ENCODE measurements around the gene PRSS50. TPM values are rescaled to one million over a fixed set of nuclear protein-coding genes. Genes with fewer than 3 reads are reported as not detected.
A peak's percentile ranks its signal among the peaks of the same experiment; 100 is the strongest.

Gene PRSS50, protein sequence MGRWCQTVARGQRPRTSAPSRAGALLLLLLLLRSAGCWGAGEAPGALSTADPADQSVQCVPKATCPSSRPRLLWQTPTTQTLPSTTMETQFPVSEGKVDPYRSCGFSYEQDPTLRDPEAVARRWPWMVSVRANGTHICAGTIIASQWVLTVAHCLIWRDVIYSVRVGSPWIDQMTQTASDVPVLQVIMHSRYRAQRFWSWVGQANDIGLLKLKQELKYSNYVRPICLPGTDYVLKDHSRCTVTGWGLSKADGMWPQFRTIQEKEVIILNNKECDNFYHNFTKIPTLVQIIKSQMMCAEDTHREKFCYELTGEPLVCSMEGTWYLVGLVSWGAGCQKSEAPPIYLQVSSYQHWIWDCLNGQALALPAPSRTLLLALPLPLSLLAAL
- total RNA-seq (not detected in 2 replicates), polyA plus RNA-seq (not detected in 2 replicates), polyA minus RNA-seq (not detected in 2 replicates), Bru-seq, nascent RNA (percentile 9 among the genes with signal in this experiment), BruChase-seq, experiment 1, labeled RNA remaining after a 6-hour chase (not detected), BruChase-seq, experiment 2, labeled RNA remaining after a 2-hour chase (not detected)
- not detected in 2 replicates for polyA plus RNA-seq (2011; cell fraction: cytosol; rRNA removed)
- polyA plus RNA-seq (2011; cell fraction: nucleus; rRNA removed) = not detected in 2 replicates
- polyA plus RNA-seq (2012) = not detected in 2 replicates
- polyA minus RNA-seq (2011; cell fraction: cytosol; rRNA and poly(A)+ RNA removed) = not detected
- not detected in 2 replicates for polyA minus RNA-seq (2011; cell fraction: nucleus; rRNA and poly(A)+ RNA removed)
- long read RNA-seq = 0 reads

GRCh38 chr3:46717447-46718231 lies at the start of gene PRSS50:
PRSS50 (minus strand) TSS chr3:46717869; CDS start chr3:46717824, 45 bp downstream.
- no peaks in the 10 kb centered on the region for H3K9me1 ChIP-seq (replicated peaks; ENCODE audit: control insufficient read depth, extremely low read depth, insufficient read depth, low read length)
- TF ChIP-seq GATA2 (IDR thresholded peaks at IDR 0.05; ENCODE audit: insufficient read depth, insufficient read length, low read depth, low read length) = no peak
- TF ChIP-seq FOS (IDR thresholded peaks at IDR 0.05; ENCODE audit: borderline replicate concordance, insufficient read depth, low read length) = no peak
- TF ChIP-seq, protein P1, sequence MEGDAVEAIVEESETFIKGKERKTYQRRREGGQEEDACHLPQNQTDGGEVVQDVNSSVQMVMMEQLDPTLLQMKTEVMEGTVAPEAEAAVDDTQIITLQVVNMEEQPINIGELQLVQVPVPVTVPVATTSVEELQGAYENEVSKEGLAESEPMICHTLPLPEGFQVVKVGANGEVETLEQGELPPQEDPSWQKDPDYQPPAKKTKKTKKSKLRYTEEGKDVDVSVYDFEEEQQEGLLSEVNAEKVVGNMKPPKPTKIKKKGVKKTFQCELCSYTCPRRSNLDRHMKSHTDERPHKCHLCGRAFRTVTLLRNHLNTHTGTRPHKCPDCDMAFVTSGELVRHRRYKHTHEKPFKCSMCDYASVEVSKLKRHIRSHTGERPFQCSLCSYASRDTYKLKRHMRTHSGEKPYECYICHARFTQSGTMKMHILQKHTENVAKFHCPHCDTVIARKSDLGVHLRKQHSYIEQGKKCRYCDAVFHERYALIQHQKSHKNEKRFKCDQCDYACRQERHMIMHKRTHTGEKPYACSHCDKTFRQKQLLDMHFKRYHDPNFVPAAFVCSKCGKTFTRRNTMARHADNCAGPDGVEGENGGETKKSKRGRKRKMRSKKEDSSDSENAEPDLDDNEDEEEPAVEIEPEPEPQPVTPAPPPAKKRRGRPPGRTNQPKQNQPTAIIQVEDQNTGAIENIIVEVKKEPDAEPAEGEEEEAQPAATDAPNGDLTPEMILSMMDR (IDR thresholded peaks at IDR 0.05; ENCODE audit: extremely low read depth in 1 of 2, insufficient read depth in 1 of 2, low read depth in 1 of 2, low read length in 2 of 2) = peak; percentile 38 to 46
- no peak for TF ChIP-seq MYC (IDR thresholded peaks at IDR 0.05; ENCODE audit: low read depth, low read length)
- TF ChIP-seq, protein P2, sequence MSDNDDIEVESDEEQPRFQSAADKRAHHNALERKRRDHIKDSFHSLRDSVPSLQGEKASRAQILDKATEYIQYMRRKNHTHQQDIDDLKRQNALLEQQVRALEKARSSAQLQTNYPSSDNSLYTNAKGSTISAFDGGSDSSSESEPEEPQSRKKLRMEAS (IDR thresholded peaks at IDR 0.05; ENCODE audit: insufficient read depth, insufficient read length) = no peak
- no peak for TF ChIP-seq EZH2 (IDR thresholded peaks at IDR 0.05; ENCODE audit: borderline replicate concordance, low read depth, low read length, severe bottlenecking)
- H2AFZ ChIP-seq (ENCODE audit: low read depth, low read length) = no peak within 1 kb of the TSS
- no peak within 1 kb of the TSS for H3K27ac ChIP-seq (ENCODE audit: insufficient read depth, low read depth, low read length)
- no peak within 1 kb of the TSS for H3K4me2 ChIP-seq (ENCODE audit: insufficient read depth, low read length)
- dilution Hi-C loops (cut with MboI; ENCODE audit: extremely low pct_ligation_motif_present, low sequenced_read_pairs) = no loop called here
- POLR2A ChIA-PET = no interaction called here
- no peaks in the 10 kb centered on the region for H4K20me1 ChIP-seq (replicated peaks; ENCODE audit: control insufficient read depth, extremely low read depth, insufficient read depth, low read length)
- no peak within 1 kb of the TSS for H3K9ac ChIP-seq (replicated peaks; ENCODE audit: extremely low read depth, insufficient read depth, low read length)
- no TSS peak for BruUV-seq (replicated peaks)
- peaks cover 2 to 4% of the 10 kb centered on the region in 2 experiments for H3K27me3 ChIP-seq (ENCODE audit: control insufficient read depth in 2 of 2, insufficient read depth in 2 of 2, low read length in 2 of 2)
- H3K4me1 ChIP-seq (ENCODE audit: control insufficient read depth, extremely low read depth, insufficient read depth, low read length) = no peaks in the 10 kb centered on the region
- no peak for DNase-seq (ENCODE audit: low read depth, low spot score)
- H3K79me2 ChIP-seq (ENCODE audit: control insufficient read depth, insufficient read depth, low read length) = no peaks in the 10 kb centered on the region
- H3K9me3 ChIP-seq (replicated peaks; ENCODE audit: control insufficient read depth, insufficient read depth, low read length) = no peaks in the 10 kb centered on the region
- no peak within 1 kb of the TSS for H3K4me3 ChIP-seq (replicated peaks in 1 of 3; ENCODE audit: insufficient read depth in 1 of 3, low read depth in 1 of 3, low read length in 3 of 3)
- no peak for FAIRE-seq
- intact Hi-C loops (cut with micrococcal nuclease) = no loop called here
- no peaks in the 10 kb centered on the region for H3K36me3 ChIP-seq (ENCODE audit: control insufficient read depth in 2 of 2, extremely low read depth in 1 of 2, insufficient read depth in 2 of 2, low read length in 2 of 2)
- CTCF ChIA-PET = interaction anchor here (0.7 to 2.7 kb wide), 4 partner anchors 9 to 192 kb away, joined by 3 to 6 read pairs (median 4); no protein-coding TSS in a partner anchor

Data from endothelial cell of umbilical vein (primary cell).